ENCODE results near the gene EHD3. TPM values are rescaled to one million over a fixed set of nuclear protein-coding genes. Genes with fewer than 3 reads are reported as not detected.

Gene EHD3
- total RNA-seq, 4 donors from 2014 or later, result 8.3 to 12.6 (median 9.3) TPM

- Histone ChIP-seq H3K27ac (no peak overlapping the region), H3K4me3 (no peak overlapping the region), H3K36me3 (no peaks in the 10 kb centered on the region), H3K9me3 (no peaks in the 10 kb centered on the region), H3K27me3 (no peaks in the 10 kb centered on the region), H3K4me1 (no peaks in the 10 kb centered on the region)
- no peak for TF ChIP-seq EP300 (IDR thresholded peaks at IDR 0.05)
- no peak for TF ChIP-seq POLR2A (IDR thresholded peaks at IDR 0.05)
- TF ChIP-seq CTCF (IDR thresholded peaks at IDR 0.05), result no peak
- DNase-seq (ENCODE audit: low spot score in 2 of 2), result no peak
- WGBS, 2 donors, result 72 to 75% methylated on average over 2 of the region's 2 CpGs
Measured at GRCh38 chr2:31284107-31284506, 50.2 kb downstream of the EHD3 start.

- H3K27ac ChIP-seq, result no peak overlapping the region
- H3K27me3 ChIP-seq, result no peaks in the 10 kb centered on the region
- H3K9me3 ChIP-seq, result no peaks in the 10 kb centered on the region
- DNase-seq (ENCODE audit: low spot score in 2 of 2), result no peak
- TF ChIP-seq CTCF (IDR thresholded peaks at IDR 0.05), result no peak
- no peak for TF ChIP-seq EP300 (IDR thresholded peaks at IDR 0.05)
- no peak for TF ChIP-seq POLR2A (IDR thresholded peaks at IDR 0.05)
- no peak overlapping the region for H3K4me3 ChIP-seq
- H3K4me1 ChIP-seq, result no peaks in the 10 kb centered on the region
- no peaks in the 10 kb centered on the region for H3K36me3 ChIP-seq
- 57 to 59% methylated on average over 4 of the region's 4 CpGs for WGBS, 2 donors
Measured at GRCh38 chr2:31286230-31286629, 52.3 kb downstream of the EHD3 start.

- DNase-seq (ENCODE audit: low spot score in 2 of 2), result no peak
- 75 to 79% methylated on average over 5 of the region's 5 CpGs for WGBS, 2 donors
- no peak overlapping the region for H3K27ac ChIP-seq
Measured at GRCh38 chr2:31286961-31287550, 53.1 kb downstream of the EHD3 start.

GRCh38 chr2:31287654-31288053 lies 53.7 kb downstream of the EHD3 start:
- no peak overlapping the region for H3K27ac ChIP-seq
- DNase-seq (ENCODE audit: low spot score in 2 of 2), result no peak
- no peak overlapping the region for H3K4me3 ChIP-seq
- no peaks in the 10 kb centered on the region for H3K27me3 ChIP-seq
- TF ChIP-seq POLR2A (IDR thresholded peaks at IDR 0.05) (no peak), CTCF (IDR thresholded peaks at IDR 0.05) (no peak), EP300 (IDR thresholded peaks at IDR 0.05) (no peak)
- no peaks in the 10 kb centered on the region for H3K36me3 ChIP-seq
- no peaks in the 10 kb centered on the region for H3K4me1 ChIP-seq
- H3K9me3 ChIP-seq, result no peaks in the 10 kb centered on the region
- 40 to 49% methylated on average over 2 of the region's 2 CpGs for WGBS, 2 donors

More at GRCh38 chr2:31286961-31287550, 53.1 kb downstream of the EHD3 start:
- H3K9me3 ChIP-seq, result no peaks in the 10 kb centered on the region
- no peaks in the 10 kb centered on the region for H3K36me3 ChIP-seq
- no peak for TF ChIP-seq CTCF (IDR thresholded peaks at IDR 0.05)
- no peak for TF ChIP-seq EP300 (IDR thresholded peaks at IDR 0.05)
- TF ChIP-seq POLR2A (IDR thresholded peaks at IDR 0.05), result no peak
- H3K4me1 ChIP-seq, result no peaks in the 10 kb centered on the region
- H3K4me3 ChIP-seq, result no peak overlapping the region
- H3K27me3 ChIP-seq, result no peaks in the 10 kb centered on the region

- Histone ChIP-seq H3K9me3 (no peaks in the 10 kb centered on the region), H3K27me3 (no peaks in the 10 kb centered on the region), H3K36me3 (no peaks in the 10 kb centered on the region), H3K27ac (no peak overlapping the region), H3K4me1 (no peaks in the 10 kb centered on the region), H3K4me3 (no peak overlapping the region)
- no peak for DNase-seq (ENCODE audit: low spot score in 2 of 2)
- 67 to 79% methylated on average over 1 of the region's 1 CpG for WGBS, 2 donors
- no peak for TF ChIP-seq EP300 (IDR thresholded peaks at IDR 0.05)
- no peak for TF ChIP-seq CTCF (IDR thresholded peaks at IDR 0.05)
- no peak for TF ChIP-seq POLR2A (IDR thresholded peaks at IDR 0.05)
Measured at GRCh38 chr2:31294196-31294595, 60.2 kb downstream of the EHD3 start.
